ENCODE measurements around the gene CELSR2.

DNA sequence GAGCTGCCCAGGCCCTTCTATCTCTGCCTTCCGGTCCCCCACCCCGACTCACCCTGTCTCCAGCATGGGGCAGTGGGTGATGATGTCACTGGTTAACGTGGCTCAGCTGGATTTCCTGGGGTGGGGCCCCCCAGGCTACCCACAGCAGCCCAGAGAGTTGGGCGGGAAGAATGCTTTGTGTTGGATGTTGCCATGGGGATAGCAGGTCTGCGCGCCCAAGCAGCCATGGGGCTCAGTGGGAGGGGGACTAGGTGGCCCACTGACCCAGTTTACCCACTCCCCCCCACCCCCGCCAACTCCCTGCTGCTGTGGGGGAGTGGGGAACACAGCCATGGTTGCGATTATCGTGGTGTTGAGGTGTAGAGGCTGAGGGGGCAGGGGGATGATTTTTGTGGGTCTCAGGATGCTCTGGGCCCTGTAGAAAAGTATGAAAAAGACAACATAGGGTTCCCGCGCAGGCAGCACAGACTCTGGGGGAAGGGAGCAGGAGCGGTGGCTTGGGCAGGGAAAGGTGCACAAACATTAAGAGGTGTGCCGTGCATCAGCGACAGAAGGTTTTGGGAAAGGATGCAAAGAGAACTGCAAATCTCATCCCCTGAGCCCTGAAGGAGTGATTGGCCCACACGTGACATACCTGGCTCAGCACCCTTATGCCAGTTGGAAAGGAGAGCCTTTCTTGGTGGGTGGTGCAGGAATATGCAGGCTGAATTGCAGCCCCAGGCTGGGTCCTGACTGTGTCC lies 8.5 kb downstream of the CELSR2 start:
- TF ChIP-seq, protein P1, sequence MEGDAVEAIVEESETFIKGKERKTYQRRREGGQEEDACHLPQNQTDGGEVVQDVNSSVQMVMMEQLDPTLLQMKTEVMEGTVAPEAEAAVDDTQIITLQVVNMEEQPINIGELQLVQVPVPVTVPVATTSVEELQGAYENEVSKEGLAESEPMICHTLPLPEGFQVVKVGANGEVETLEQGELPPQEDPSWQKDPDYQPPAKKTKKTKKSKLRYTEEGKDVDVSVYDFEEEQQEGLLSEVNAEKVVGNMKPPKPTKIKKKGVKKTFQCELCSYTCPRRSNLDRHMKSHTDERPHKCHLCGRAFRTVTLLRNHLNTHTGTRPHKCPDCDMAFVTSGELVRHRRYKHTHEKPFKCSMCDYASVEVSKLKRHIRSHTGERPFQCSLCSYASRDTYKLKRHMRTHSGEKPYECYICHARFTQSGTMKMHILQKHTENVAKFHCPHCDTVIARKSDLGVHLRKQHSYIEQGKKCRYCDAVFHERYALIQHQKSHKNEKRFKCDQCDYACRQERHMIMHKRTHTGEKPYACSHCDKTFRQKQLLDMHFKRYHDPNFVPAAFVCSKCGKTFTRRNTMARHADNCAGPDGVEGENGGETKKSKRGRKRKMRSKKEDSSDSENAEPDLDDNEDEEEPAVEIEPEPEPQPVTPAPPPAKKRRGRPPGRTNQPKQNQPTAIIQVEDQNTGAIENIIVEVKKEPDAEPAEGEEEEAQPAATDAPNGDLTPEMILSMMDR (IDR thresholded peaks at IDR 0.05): no peak
- no peak for TF ChIP-seq POLR2A (IDR thresholded peaks at IDR 0.05; ENCODE audit: low read depth)
- TF ChIP-seq POLR2AphosphoS5 (IDR thresholded peaks at IDR 0.05): no peak

All from esophagus muscularis mucosa (tissue), 3 donors.